RWPE2 (cell line): ENCODE data around the gene ASTN2.

Source experiments
- ATAC-seq: fragments of 200-7000 bp; cut with Tn5 transposase; 3 replicates; pipeline ENCODE4 v1.9.1; 2021; ENCODE audit warnings: low read depth
- DNase-seq: peaks from one replicate; pipeline ENCODE4 v3.0.0-alpha.2; 2020; ENCODE audit warnings: low spot score
- H3K27ac ChIP-seq: fragments of 450-650 bp; 2 replicates; pipeline ENCODE4 v1.5.1; 2017; ENCODE audit warnings: mild to moderate bottlenecking; ENCODE audit not compliant: poor library complexity, severe bottlenecking
- H3K27me3 ChIP-seq: fragments of 250-450 bp; sonication (Bioruptor Pico); 2 replicates; pipeline ENCODE4 v1.5.1; 2021; ENCODE audit warnings: mild to moderate bottlenecking, moderate library complexity; ENCODE audit not compliant: insufficient read depth, poor library complexity, severe bottlenecking
- H3K36me3 ChIP-seq: fragments of 250-450 bp; sonication (Bioruptor Pico); 2 replicates; pipeline ENCODE4 v1.5.1; 2020; ENCODE audit warnings: low read depth, mild to moderate bottlenecking, moderate library complexity
- H3K4me1 ChIP-seq: fragments of 250-450 bp; sonication (Bioruptor Pico); 2 replicates; pipeline ENCODE4 v1.5.1; 2021; ENCODE audit warnings: mild to moderate bottlenecking, moderate library complexity; ENCODE audit not compliant: insufficient read depth, poor library complexity, severe bottlenecking
- H3K4me3 ChIP-seq: fragments of 250-450 bp; sonication (Bioruptor Pico); 2 replicates; pipeline ENCODE4 v1.5.1; 2021; ENCODE audit warnings: mild to moderate bottlenecking, moderate library complexity; ENCODE audit not compliant: severe bottlenecking
- H3K9me3 ChIP-seq: fragments of 250-450 bp; sonication (Bioruptor Pico); 2 replicates; pipeline ENCODE4 v1.5.1; 2021; ENCODE audit warnings: mild to moderate bottlenecking, moderate library complexity; ENCODE audit not compliant: severe bottlenecking
- CTCF ChIP-seq: fragments of 450-650 bp; IDR thresholded peaks from one replicate; pipeline ENCODE4 v1.5.1; 2017; ENCODE audit warnings: mild to moderate bottlenecking, moderate library complexity; ENCODE audit not compliant: poor library complexity, severe bottlenecking

ASTN2 gene

GRCh38 chr9:117323390-117323789, 91.5 kb downstream of the ASTN2 start:
- no peak overlapping the region for H3K4me3 ChIP-seq
- no peaks in the 10 kb centered on the region for H3K9me3 ChIP-seq
- no peaks in the 10 kb centered on the region for H3K27me3 ChIP-seq
- no peak for TF ChIP-seq CTCF
- no peak for DNase-seq
- no peak overlapping the region for H3K27ac ChIP-seq
- no peaks in the 10 kb centered on the region for H3K36me3 ChIP-seq
- no peaks in the 10 kb centered on the region for H3K4me1 ChIP-seq
- ATAC-seq: no peak

- Histone ChIP-seq H3K9me3 (no peaks in the 10 kb centered on the region), H3K4me1 (no peaks in the 10 kb centered on the region), H3K27ac (no peak overlapping the region), H3K36me3 (no peaks in the 10 kb centered on the region), H3K4me3 (no peak overlapping the region), H3K27me3 (no peaks in the 10 kb centered on the region)
- no peak for ATAC-seq
- TF ChIP-seq CTCF: no peak
- DNase-seq: no peak
Observed at GRCh38 chr9:117317192-117317591, 97.7 kb downstream of the ASTN2 start.

- H3K4me1 ChIP-seq: no peaks in the 10 kb centered on the region
- H3K9me3 ChIP-seq: no peaks in the 10 kb centered on the region
- H3K4me3 ChIP-seq: no peak overlapping the region
- no peak for DNase-seq
- H3K36me3 ChIP-seq: no peaks in the 10 kb centered on the region
- H3K27me3 ChIP-seq: no peaks in the 10 kb centered on the region
- ATAC-seq: no peak
- TF ChIP-seq CTCF: no peak
- no peak overlapping the region for H3K27ac ChIP-seq
Observed at GRCh38 chr9:117315236-117315635, 99.6 kb downstream of the ASTN2 start.

GRCh38 chr9:117313989-117314388, 100.9 kb downstream of the ASTN2 start:
- no peak for ATAC-seq
- Histone ChIP-seq H3K4me1 (no peaks in the 10 kb centered on the region), H3K9me3 (no peaks in the 10 kb centered on the region), H3K4me3 (no peak overlapping the region), H3K27me3 (no peaks in the 10 kb centered on the region), H3K36me3 (no peaks in the 10 kb centered on the region), H3K27ac (no peak overlapping the region)
- no peak for DNase-seq
- TF ChIP-seq CTCF: no peak

GRCh38 chr9:117307701-117308100, 107.2 kb downstream of the ASTN2 start:
- no peaks in the 10 kb centered on the region for H3K9me3 ChIP-seq
- no peaks in the 10 kb centered on the region for H3K36me3 ChIP-seq
- no peak overlapping the region for H3K4me3 ChIP-seq
- H3K27me3 ChIP-seq: no peaks in the 10 kb centered on the region
- TF ChIP-seq CTCF: no peak
- ATAC-seq: no peak
- DNase-seq: no peak
- no peak overlapping the region for H3K27ac ChIP-seq
- no peaks in the 10 kb centered on the region for H3K4me1 ChIP-seq
